K562 (cell line): Measurements from ENCODE around the gene CCDC148. TPM values are rescaled to one million over a fixed set of nuclear protein-coding genes. Genes with fewer than 3 reads are reported as not detected.

ENCODE experiments used
- ATF1 ChIP-seq, 2 experiments: fragments of 450-650 bp in 1 of 2; IDR thresholded peaks; 2 replicates each; pipeline ENCODE4 v1.6.1; 2016; ENCODE audit warnings: missing compliant biosample characterization in 1 of 2, missing genetic modification characterization in 1 of 2
- FOXP1 ChIP-seq: sonication (generic); formaldehyde crosslinking; IDR thresholded peaks from 2 replicates; pipeline ENCODE4 v1.8.0; 2022; ENCODE audit warnings: mild to moderate bottlenecking, missing genetic modification reagents
- JUN ChIP-seq, 2 experiments: sonication (generic) in 1 of 2; formaldehyde crosslinking in 1 of 2; IDR thresholded peaks; 2 replicates each; pipeline versions ENCODE4 v1.6.1 to v1.8.0; 2012 to 2022; ENCODE audit warnings: borderline replicate concordance in 2 of 2, mild to moderate bottlenecking in 2 of 2, improper control_type of control experiment in 1 of 2, low read depth in 1 of 2, low read length in 1 of 2, missing genetic modification reagents in 1 of 2
- L3MBTL2 ChIP-seq: fragments of 450-650 bp; IDR thresholded peaks from 2 replicates; pipeline ENCODE4 v1.6.1; 2016; ENCODE audit warnings: mild to moderate bottlenecking, moderate library complexity
- NFIX ChIP-seq: fragments of 250-450 bp; sonication (Bioruptor Pico); IDR thresholded peaks from 2 replicates; pipeline ENCODE4 v1.4.0; 2020; ENCODE audit warnings: low read depth, mild to moderate bottlenecking, moderate library complexity
- SAP30 ChIP-seq: fragments of 200-600 bp; sonication (generic); IDR thresholded peaks from 2 replicates; pipeline ENCODE4 v1.6.1; 2012; ENCODE audit warnings: borderline replicate concordance, low read depth, mild to moderate bottlenecking, moderate library complexity, low read length, control low read depth, inconsistent platforms; ENCODE audit not compliant: insufficient read depth, poor library complexity, severe bottlenecking
- ZNF780A ChIP-seq: fragments of 250-450 bp; sonication (Bioruptor Pico); IDR thresholded peaks from 2 replicates; pipeline ENCODE4 v1.5.0; 2021; ENCODE audit warnings: mild to moderate bottlenecking
- polyA plus RNA-seq, 8 experiments: library from polyadenylated mRNA; depleted of rRNA in 4 of 8; stranded (reverse) in 5 of 8; unstranded in 3 of 8; fragments of >200 nt; fragmentation: Nextera tagmentation in 2 of 8; fragmentation: Illumina TruSeq in 1 of 8; extraction: Ambion mirVana in 2 of 8; extraction: Trizol in 1 of 8; gene quantifications; 2 replicates each; pipeline versions ENCODE4 v1.2.1 to v1.2.3, GENCODE V29; 2011 to 2014; ENCODE audit warnings: inconsistent platforms in 1 of 8, missing spikeins in 1 of 8
- total RNA-seq, 7 experiments: library from RNA; depleted of rRNA in 6 of 7; stranded (reverse); fragments of >200 nt in 6 of 7; fragmentation: Illumina TruSeq in 2 of 7; extraction: Trizol in 2 of 7; gene quantifications; 2 replicates each; pipeline versions ENCODE4 v1.2.1 to v1.2.3, GENCODE V29; 2011 to 2021; ENCODE audit warnings: low replicate concordance in 1 of 7
- TF ChIP-seq, protein P1 (sequence below): fragments of 450-650 bp; IDR thresholded peaks from 2 replicates; pipeline ENCODE4 v1.7.0; 2016; ENCODE audit warnings: borderline replicate concordance
- TF ChIP-seq, protein P2 (sequence below), 3 experiments: IDR thresholded peaks in 2 of 3; conservative IDR thresholded peaks in 1 of 3; 2 replicates each; pipeline ENCODE4 v1.5.1; 2011 to 2012; ENCODE audit warnings: low read length in 3 of 3, mild to moderate bottlenecking in 3 of 3, control low read depth in 2 of 3, improper control_type of control experiment in 1 of 3, inconsistent platforms in 1 of 3, low read depth in 1 of 3, mixed read lengths in 1 of 3, moderate library complexity in 1 of 3; ENCODE audit not compliant: insufficient read depth in 2 of 3
- TF ChIP-seq, protein P3 (sequence below), 2 experiments: fragments of 450-650 bp; IDR thresholded peaks; 2 replicates each; pipeline ENCODE4 v1.6.1; 2016; ENCODE audit warnings: mild to moderate bottlenecking in 2 of 2, borderline replicate concordance in 1 of 2, low read depth in 1 of 2, moderate library complexity in 1 of 2

CCDC148 gene
- total and polyA plus RNA-seq, 9 of the 15 experiments (the other 6 are each of a cell fraction or from before 2014, with no cell fraction given), result 0.10 to 1.4 (median 0.65) TPM

DNA sequence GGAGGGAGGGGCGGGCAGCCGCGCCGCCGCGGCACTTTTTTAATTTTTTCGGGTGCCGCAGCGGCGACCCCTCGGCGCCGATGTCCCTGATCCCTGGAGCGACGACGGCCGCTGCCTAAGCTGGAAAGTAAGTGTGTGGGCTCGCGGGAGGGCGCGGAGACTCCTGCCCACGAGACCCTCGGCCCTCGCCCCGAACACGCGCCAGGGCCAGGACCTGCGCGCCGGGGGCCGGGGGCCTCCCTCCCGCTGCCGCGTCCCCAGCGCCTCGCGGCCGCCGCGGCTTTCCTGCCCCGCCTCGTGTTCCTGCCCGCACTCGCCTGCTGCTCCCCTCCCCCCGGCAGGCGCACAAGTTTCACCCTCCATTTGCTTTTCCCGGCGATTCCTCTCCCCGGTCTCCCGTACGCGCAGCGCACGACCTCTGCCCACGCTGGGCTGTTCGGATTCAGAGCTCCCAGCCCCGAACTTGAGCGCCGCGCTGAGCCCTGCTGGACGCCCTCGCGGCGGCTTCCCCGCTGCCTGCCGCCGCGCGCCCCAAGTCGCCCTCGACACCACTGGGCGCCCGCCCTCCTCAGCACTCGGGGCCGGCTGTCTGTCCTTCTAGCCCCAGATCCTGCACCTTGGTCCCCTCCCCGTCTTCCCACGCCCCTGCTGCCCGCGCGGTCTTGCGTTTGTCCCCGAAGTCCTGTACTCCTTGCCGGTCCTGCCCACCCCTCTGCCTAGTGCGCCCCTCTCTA, 706 bp upstream of the CCDC148 start (continued):
- TF ChIP-seq, protein P1, sequence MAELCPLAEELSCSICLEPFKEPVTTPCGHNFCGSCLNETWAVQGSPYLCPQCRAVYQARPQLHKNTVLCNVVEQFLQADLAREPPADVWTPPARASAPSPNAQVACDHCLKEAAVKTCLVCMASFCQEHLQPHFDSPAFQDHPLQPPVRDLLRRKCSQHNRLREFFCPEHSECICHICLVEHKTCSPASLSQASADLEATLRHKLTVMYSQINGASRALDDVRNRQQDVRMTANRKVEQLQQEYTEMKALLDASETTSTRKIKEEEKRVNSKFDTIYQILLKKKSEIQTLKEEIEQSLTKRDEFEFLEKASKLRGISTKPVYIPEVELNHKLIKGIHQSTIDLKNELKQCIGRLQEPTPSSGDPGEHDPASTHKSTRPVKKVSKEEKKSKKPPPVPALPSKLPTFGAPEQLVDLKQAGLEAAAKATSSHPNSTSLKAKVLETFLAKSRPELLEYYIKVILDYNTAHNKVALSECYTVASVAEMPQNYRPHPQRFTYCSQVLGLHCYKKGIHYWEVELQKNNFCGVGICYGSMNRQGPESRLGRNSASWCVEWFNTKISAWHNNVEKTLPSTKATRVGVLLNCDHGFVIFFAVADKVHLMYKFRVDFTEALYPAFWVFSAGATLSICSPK, result no peak
- TF ChIP-seq NFIX (CRISPR knock-in tag), result no peak
- no peak for TF ChIP-seq ATF1 (CRISPR knock-in tag; IDR thresholded peaks at IDR 0.05)
- 0 out of 2 replicates have a peak, but pooled peaks have one; percentile 21 for TF ChIP-seq ATF1 (tag; IDR thresholded peaks at IDR 0.05)
- TF ChIP-seq FOXP1, result peak; percentile 80; the same call in 1 of the 2 replicates
- TF ChIP-seq, protein P2, sequence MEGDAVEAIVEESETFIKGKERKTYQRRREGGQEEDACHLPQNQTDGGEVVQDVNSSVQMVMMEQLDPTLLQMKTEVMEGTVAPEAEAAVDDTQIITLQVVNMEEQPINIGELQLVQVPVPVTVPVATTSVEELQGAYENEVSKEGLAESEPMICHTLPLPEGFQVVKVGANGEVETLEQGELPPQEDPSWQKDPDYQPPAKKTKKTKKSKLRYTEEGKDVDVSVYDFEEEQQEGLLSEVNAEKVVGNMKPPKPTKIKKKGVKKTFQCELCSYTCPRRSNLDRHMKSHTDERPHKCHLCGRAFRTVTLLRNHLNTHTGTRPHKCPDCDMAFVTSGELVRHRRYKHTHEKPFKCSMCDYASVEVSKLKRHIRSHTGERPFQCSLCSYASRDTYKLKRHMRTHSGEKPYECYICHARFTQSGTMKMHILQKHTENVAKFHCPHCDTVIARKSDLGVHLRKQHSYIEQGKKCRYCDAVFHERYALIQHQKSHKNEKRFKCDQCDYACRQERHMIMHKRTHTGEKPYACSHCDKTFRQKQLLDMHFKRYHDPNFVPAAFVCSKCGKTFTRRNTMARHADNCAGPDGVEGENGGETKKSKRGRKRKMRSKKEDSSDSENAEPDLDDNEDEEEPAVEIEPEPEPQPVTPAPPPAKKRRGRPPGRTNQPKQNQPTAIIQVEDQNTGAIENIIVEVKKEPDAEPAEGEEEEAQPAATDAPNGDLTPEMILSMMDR (IDR thresholded peaks at IDR 0.05 in 2 of 3, conservative IDR thresholded peaks at IDR 0.05 in 1 of 3; ENCODE audit: insufficient read depth in 2 of 3, low read depth in 1 of 3, low read length in 3 of 3), result peak in 1 of 3 experiments; percentile 13; a peak in 3 of 6 replicates
- TF ChIP-seq SAP30, result peak; percentile 86
- no peak for TF ChIP-seq ZNF780A (CRISPR knock-in tag)
- TF ChIP-seq, protein P3, sequence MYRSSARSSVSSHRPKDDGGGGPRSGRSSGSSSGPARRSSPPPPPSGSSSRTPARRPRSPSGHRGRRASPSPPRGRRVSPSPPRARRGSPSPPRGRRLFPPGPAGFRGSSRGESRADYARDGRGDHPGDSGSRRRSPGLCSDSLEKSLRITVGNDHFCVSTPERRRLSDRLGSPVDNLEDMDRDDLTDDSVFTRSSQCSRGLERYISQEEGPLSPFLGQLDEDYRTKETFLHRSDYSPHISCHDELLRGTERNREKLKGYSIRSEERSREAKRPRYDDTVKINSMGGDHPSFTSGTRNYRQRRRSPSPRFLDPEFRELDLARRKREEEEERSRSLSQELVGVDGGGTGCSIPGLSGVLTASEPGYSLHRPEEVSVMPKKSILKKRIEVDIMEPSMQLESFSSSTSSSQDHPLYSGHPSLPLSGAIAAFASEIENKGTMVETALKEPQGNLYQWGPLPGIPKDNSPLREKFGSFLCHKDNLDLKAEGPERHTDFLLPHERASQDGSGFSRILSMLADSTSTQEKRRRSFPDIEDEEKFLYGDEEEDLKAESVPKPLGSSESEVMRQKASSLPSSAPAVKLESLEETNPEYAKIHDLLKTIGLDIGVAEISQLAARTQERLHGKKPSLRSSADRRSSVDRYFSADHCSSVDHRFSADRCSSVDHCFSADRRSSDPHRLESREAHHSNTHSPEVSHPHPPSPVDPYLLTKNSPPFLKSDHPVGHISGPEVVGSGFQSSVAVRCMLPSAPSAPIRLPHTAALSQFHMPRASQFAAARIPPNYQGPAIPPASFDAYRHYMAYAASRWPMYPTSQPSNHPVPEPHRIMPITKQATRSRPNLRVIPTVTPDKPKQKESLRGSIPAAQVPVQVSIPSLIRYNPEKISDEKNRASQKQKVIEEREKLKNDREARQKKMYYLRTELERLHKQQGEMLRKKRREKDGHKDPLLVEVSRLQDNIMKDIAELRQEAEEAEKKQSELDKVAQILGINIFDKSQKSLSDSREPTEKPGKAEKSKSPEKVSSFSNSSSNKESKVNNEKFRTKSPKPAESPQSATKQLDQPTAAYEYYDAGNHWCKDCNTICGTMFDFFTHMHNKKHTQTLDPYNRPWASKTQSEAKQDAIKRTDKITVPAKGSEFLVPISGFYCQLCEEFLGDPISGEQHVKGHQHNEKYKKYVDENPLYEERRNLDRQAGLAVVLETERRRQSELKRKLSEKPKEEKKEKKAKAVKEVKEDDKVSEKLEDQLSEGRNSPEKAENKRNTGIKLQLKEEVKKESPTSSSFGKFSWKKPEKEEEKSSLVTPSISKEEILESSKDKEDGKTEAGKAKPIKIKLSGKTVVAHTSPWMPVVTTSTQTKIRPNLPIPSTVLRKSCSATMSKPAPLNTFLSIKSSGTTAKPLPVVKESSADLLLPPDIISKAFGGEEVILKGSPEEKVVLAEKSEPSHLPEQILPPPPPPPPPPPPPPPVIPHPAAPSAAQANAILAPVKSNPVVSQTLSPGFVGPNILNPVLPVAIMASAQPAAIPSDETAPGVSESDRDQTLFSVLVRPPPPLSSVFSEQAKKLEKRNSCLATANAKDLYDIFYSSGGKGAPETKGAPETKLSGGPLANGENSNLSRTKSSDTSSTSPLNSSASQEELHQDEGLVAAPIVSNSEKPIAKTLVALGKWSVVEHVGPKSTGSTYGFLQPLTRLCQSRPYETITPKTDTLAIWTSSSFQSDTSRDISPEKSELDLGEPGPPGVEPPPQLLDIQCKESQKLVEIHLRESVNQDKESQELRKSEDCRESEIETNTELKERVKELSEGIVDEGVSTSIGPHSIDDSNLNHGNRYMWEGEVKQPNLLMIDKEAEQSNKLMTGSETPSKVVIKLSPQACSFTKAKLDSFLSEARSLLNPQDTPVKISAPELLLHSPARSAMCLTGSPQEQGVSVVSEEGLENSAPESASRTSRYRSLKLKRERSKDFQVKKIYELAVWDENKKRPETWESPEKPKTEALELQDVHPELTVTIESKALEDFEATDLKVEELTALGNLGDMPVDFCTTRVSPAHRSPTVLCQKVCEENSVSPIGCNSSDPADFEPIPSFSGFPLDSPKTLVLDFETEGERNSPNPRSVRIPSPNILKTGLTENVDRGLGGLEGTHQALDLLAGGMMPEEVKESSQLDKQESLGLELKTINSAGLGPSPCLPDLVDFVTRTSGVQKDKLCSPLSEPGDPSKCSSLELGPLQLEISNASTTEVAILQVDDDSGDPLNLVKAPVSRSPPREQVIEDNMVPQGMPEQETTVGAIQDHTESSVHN (IDR thresholded peaks at IDR 0.05; ENCODE audit: borderline replicate concordance in 1 of 2, low read depth in 1 of 2), result no peak
- TF ChIP-seq JUN (IDR thresholded peaks at IDR 0.05; ENCODE audit: borderline replicate concordance, low read depth, low read length), result no peak
- no peak; the same call in 1 of the 2 replicates for TF ChIP-seq JUN (CRISPR knock-in tag; IDR thresholded peaks at IDR 0.05; ENCODE audit: borderline replicate concordance)
- TF ChIP-seq L3MBTL2, result peak; percentile 89
